NOMO-1 (cell line): ENCODE measurements around the gene HDAC4.

Source experiments
- DNase-seq, 2 experiments: peaks; one replicate each; lab custom pipeline; 2025; ENCODE audit not compliant: unreplicated experiment in 2 of 2; lab: John Stamatoyannopoulos, UW

The HDAC4 gene

GRCh38 chr2:239329972-239330572 lies 70.7 kb downstream of the HDAC4 start:
- DNase-seq: no peak

- no peak for DNase-seq
Measured at GRCh38 chr2:239329284-239329971, 71.4 kb downstream of the HDAC4 start.

GRCh38 chr2:239328351-239329191 lies 72.2 kb downstream of the HDAC4 start:
- no peak for DNase-seq

DNA sequence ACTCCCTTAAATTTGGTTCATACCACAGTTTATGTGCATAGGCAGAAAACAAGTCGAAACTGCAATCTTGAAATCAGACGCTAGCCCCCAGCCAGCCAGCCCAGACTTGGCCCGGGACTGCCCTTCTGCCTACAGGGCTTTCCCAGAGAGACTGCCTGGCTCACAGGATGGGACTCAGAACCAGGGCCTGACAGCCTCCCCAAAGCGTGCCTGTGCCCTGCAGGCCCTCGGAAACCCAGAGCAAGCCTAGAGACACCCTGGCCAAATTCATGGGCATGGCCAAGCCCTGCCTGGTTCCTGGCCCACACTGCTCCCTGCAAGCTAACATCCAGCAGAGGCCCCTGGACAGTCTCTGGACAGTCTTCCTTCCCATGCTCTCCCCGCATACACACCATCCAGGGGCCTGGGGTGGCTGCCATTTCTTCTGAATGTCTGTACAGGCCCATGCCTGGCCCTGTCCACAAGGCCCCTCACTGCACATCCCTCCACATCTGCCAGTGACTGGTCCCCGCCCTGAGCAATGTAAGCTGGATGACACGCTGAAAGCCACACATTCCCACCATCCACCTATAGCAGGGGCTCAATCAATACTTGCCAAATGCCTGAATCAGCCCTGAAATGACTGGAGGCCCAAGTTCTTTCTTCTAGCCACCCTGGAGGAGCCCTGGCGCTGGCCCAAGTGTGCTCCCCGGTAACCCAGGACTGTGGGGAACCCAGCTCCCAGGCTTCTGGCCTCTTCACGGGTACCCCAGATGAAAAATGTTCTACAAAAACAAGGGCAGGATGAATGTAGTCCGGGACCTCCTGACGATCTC lies 73.1 kb downstream of the HDAC4 start:
- DNase-seq: no peak

DNA sequence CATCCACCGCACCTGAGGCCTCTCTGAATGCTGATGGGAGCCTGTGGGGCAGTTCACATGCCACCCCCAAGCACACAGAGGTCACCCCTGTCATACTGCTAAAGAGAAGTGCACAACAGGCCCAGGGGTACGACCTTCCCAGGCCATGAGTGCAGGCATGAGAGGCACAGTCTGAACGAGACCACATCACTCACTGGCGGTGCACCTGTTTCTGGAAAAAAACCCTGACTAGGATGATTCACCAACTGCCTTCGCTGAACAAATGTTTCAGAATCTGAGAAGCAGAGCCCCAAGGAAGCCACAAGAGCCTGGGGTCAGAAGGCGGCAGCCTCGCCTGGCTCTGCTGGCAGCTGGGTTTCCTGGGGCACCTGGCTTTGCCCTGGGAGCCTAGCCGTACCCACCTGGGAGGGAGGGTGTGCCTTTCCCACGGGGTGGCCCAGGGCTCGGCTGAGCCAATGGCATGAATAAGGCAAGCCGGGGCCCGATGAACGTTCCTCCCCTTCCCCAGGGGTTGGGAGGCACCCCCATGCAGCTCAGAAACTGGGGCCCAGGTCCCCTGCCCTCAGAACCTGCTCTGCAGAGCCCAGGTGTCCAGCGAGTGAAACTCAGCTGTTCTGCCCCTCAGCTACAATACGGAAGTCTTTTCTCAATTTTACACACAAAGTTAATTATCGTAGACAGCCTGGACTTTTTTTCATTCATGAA lies 73.8 kb downstream of the HDAC4 start:
- DNase-seq: no peak

DNA sequence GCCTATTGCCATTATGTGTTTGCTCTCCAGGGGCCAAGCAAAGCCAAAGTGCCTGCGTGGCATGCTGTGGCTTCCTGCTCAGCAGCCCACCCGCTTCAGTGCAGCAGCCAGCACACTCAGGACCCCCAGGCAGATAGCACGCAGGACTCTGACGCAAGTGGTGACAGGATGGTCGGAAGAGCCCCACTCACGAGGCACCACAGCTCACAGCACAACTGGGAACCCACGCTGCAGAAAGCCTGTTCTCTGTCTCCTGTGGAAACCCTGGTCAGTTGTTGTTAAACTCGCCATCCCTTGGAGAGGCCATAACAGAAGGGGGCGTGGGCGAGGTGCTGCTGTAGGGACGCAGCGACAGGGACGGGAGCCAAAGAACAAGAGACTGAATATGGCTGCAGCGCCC lies 76.4 kb downstream of the HDAC4 start:
- no peak for DNase-seq

DNA sequence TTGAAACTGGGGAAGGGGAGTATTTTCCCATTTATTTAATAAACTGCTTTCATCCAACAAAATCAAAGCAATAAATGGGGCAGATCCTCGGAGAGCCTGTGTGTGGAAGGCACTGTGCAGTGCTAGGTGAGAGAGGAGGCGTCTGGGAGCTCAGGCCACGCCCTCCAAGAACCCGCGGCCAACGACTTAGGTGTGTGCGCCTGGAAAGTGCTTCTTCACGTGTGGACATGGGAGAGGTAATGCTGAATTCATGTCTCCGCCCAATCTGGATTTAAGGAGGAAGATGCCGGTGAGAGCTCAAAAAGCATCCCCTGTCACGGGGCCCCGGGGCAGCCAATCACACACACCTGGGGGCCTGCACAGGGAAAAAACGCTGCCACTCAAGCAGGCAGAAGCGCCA lies 77.4 kb downstream of the HDAC4 start:
- no peak for DNase-seq

GRCh38 chr2:239322416-239323086 lies 78.3 kb downstream of the HDAC4 start:
- no peak for DNase-seq

DNA sequence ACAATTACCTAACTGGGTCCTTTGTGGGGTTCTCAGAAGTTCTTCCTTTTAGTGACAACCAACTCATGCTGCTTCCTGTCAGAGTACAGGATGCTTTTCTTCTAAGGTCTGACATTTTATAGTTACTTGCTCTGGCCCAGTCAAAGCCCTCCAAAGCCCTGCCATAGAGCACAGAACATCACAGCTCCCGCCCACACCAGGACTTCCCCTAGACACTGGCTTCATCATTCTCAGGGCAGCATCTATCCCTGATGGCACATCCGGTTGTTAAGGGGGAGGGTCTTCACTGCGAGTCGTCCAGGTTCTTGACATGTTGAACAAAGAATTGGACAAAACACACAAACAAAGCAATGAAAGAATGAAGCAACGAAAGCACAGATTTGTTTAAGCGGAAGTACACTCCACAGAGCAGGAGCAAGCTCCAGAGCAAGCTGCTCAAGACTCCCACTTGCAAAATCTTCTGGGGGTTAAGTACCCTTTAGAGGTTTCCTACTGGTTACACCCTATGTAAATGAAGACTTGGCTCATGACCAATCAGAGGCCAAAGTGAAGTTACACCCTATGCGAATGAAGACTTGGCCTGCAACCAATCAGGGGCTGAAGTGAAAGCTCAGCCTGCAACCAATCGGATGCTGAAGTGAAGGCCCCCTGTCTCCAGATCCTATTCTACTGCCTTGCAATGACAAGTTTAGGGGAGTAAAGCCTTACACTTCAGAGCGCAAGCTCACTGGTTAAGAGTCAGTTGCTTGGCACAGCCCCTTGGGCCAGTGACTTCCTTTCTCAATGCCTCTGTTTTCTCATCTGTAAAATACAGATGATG lies 79.0 kb downstream of the HDAC4 start:
- DNase-seq: no peak

- DNase-seq: no peak
Measured at GRCh38 chr2:239318790-239319661, 81.8 kb downstream of the HDAC4 start.

DNA sequence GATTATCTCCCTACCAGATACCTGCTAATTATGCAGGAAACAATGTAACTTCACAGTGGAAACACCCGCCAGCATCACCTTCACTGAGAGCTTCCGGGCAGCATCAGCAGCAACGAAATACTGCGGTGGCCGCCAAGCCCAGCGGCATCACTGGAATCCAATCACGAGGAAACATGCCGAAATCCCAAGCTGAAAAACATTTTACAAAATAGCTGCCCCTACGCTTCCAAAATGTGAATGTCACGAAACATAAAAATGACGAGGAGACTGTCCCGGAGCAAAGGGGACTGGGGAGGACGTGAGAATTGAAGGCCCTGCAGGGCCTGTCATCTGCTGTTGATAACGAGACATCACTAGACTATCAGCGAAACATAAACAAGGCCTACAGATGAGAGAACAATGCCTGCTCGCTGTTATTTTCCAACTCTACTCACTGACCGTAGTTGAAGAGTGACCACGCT lies 82.6 kb downstream of the HDAC4 start:
- DNase-seq: no peak

- DNase-seq: no peak
Measured at GRCh38 chr2:239316562-239317465, 84.0 kb downstream of the HDAC4 start.

GRCh38 chr2:239315308-239315707 lies 85.5 kb downstream of the HDAC4 start:
- no peak for DNase-seq

DNA sequence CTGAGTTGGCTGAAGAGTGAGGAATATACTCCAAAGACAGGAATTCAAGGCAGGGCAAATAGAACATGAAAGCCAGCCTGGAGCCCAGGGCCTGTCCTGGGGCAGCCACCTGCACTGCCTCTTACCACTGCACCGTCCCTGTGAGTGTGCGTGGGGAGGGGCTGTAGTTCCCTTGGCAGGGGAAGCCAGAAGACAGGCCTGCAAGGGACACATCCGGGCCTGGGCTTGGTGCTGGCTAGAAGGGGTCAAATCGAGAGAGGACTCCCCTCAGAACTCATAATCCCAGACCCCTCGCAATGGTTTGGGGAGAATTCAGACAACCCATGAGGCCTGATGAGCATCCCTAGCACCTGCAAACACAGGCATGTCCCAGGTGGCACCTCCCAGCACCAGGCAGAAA lies 87.0 kb downstream of the HDAC4 start:
- DNase-seq: no peak

- DNase-seq: no peak
Measured at GRCh38 chr2:239312741-239313667, 87.8 kb downstream of the HDAC4 start.

- DNase-seq: no peak
Measured at GRCh38 chr2:239312081-239312511, 88.7 kb downstream of the HDAC4 start.
